H7 (cell line): ENCODE results near the gene CHTF18. TPM values are rescaled to one million over a fixed set of nuclear protein-coding genes. Genes with fewer than 3 reads are reported as not detected.

ENCODE experiments used
- DNase-seq: peaks from one replicate; pipeline ENCODE4 v3.0.0; 2012
- H3K27me3 ChIP-seq: 2 replicates; pipeline ENCODE4 v1.6.0; 2011; ENCODE audit warnings: mild to moderate bottlenecking, low read length; ENCODE audit not compliant: control insufficient read depth, insufficient read depth
- H3K36me3 ChIP-seq: replicated peaks from 2 replicates; pipeline ENCODE4 v1.5.1; 2011; ENCODE audit warnings: low read length; ENCODE audit not compliant: control insufficient read depth, insufficient read depth
- H3K4me3 ChIP-seq: 2 replicates; pipeline ENCODE4 v1.5.1; 2011; ENCODE audit warnings: low read depth, mild to moderate bottlenecking, control low read depth, low read length, moderate library complexity; ENCODE audit not compliant: insufficient read depth
- total RNA-seq: library from RNA; depleted of rRNA; stranded (reverse); fragments of >200 nt; shearing (Covaris generic); gene quantifications from 2 replicates; pipeline ENCODE4 v1.2.3, GENCODE V29; 2014

CHTF18 gene
- total RNA-seq, 1 experiment from 2014 or later = 65.9 TPM

GRCh38 chr16:799111-799947 is 10.9 kb downstream of the CHTF18 start:
- Histone ChIP-seq H3K36me3 (peaks cover 5% of the 10 kb centered on the region), H3K4me3 (no peak overlapping the region), H3K27me3 (peaks cover 12% of the 10 kb centered on the region)
- peak; percentile 66 for DNase-seq

GRCh38 chr16:799948-800833 is 11.8 kb downstream of the CHTF18 start, which contains the start of gene GNG13:
Gene GNG13 (minus strand): TSS chr16:800734. CDS start chr16:799077, 1,657 bp downstream.
- peak; percentile 98 for DNase-seq
- Histone ChIP-seq H3K4me3 (peak within 1 kb of the TSS; percentile 30), H3K36me3 (peaks cover 5% of the 10 kb centered on the region), H3K27me3 (peaks cover 12% of the 10 kb centered on the region)

- Histone ChIP-seq H3K4me3 (no peak overlapping the region; the same call in 1 of the 2 replicates), H3K27me3 (peaks cover 12% of the 10 kb centered on the region), H3K36me3 (peaks cover 5% of the 10 kb centered on the region)
- peak; percentile 84 for DNase-seq
Measured at GRCh38 chr16:800834-801511, 12.6 kb downstream of the CHTF18 start.

- peaks cover 12% of the 10 kb centered on the region for H3K27me3 ChIP-seq
- H3K36me3 ChIP-seq = peaks cover 2% of the 10 kb centered on the region
- peak; percentile 74 for DNase-seq
- no peak overlapping the region for H3K4me3 ChIP-seq
Measured at GRCh38 chr16:801584-802363, 13.4 kb downstream of the CHTF18 start.

GRCh38 chr16:802461-802860 is 14.0 kb downstream of the CHTF18 start:
- peaks cover 2% of the 10 kb centered on the region for H3K36me3 ChIP-seq
- no peak for DNase-seq
- peaks cover 12% of the 10 kb centered on the region for H3K27me3 ChIP-seq
- no peak overlapping the region for H3K4me3 ChIP-seq

GRCh38 chr16:802914-803753 is 14.7 kb downstream of the CHTF18 start:
- Histone ChIP-seq H3K4me3 (no peak overlapping the region), H3K27me3 (peaks cover 12% of the 10 kb centered on the region), H3K36me3 (no peaks in the 10 kb centered on the region)
- peak; percentile 73 for DNase-seq

DNA sequence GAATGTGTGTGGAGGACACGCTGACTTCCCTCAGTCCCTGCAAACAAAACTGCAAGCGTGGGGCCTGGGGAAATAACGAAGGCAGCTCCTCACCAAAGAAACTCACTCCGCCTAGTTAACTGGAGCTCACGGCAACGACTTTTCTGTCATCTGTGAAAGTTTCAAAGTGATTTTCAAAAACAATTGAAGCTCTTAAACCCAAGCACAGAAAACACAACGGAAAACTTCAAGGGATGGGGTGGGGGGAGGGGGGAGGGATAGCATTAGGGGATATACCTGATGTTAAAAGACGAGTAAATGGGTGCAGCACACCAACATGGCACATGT is 15.3 kb downstream of the CHTF18 start:
- Histone ChIP-seq H3K4me3 (no peak overlapping the region), H3K36me3 (no peaks in the 10 kb centered on the region), H3K27me3 (peaks cover 12% of the 10 kb centered on the region)
- no peak for DNase-seq

DNA sequence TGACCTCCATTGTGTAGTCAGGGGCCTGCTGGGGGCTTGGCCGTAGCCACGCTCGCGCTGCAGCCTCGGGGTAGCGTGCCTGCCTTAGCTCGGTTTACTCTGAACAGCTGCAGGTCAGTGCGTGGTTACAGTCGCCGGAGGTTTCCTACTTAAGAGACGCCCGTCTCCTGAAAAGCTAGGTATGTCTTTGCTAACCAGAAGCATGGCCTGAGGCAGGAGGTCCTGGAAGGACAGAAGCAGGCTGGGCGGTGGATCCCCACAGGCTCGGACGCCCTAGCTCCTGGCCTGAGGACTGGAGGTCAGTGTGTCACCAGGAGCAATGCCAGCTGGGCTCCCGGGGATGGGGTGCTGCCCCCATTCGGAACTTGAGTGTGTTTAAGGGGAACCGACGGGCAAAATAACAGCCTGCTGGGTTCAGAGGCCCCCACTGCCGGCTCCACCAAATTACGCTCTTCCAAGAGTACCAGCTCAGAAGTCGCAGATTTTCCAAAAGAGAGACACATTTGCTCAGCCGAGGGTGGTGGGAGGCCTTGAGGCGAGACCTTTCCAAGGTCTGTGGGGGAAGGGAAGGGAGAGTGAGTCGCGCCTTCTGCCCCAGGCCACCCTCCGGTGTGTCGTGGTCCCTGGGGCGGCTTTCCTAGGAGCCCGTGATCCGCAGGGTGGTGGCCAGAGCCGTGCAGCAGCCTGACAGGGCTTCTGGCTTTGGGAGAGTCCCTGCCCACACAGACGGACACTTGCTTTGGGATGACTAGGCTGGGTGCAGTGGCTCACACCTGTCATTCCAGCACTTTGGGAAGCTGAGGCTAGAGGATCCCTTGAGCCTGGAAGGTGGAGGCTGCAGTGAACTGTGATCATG is 16.0 kb downstream of the CHTF18 start:
- H3K4me3 ChIP-seq = no peak overlapping the region
- H3K27me3 ChIP-seq = peaks cover 10% of the 10 kb centered on the region
- DNase-seq = peak; percentile 69
- H3K36me3 ChIP-seq = no peaks in the 10 kb centered on the region

DNA sequence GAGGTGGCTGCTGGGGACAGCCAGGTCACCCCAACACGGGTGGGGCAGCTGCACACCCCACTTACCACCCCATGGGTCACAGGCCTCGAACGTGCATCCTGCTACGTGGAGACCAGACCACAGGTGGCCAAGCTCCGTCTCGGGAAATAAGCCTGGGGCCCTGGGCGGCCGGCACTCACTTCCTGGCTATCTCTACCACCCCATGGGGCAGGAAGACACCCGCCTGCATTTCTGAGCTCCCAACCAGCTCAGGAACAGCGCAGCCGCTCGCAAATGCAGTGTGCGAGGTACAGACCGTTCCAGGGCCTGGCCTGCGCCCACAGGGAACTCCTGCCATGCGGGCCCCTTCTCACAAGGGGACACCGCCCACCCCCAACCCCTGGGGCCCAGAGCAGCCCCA is 17.1 kb downstream of the CHTF18 start:
- DNase-seq = no peak
- no peaks in the 10 kb centered on the region for H3K36me3 ChIP-seq
- H3K27me3 ChIP-seq = peaks cover 7% of the 10 kb centered on the region
- no peak overlapping the region for H3K4me3 ChIP-seq

GRCh38 chr16:807347-808084 is 19.1 kb downstream of the CHTF18 start:
- peak; percentile 96 for DNase-seq
- peaks cover 5% of the 10 kb centered on the region; the same call in 1 of the 2 replicates for H3K27me3 ChIP-seq
- H3K4me3 ChIP-seq = peak overlapping the region; percentile 69
- no peaks in the 10 kb centered on the region for H3K36me3 ChIP-seq

- Histone ChIP-seq H3K4me3 (peak overlapping the region; percentile 69), H3K36me3 (no peaks in the 10 kb centered on the region), H3K27me3 (peaks cover 6% of the 10 kb centered on the region; the same call in 1 of the 2 replicates)
- no peak for DNase-seq
Measured at GRCh38 chr16:808085-808386, 19.6 kb downstream of the CHTF18 start.
